Karpas-422 (cell line): ENCODE results near the gene RBM47. TPM values are rescaled to one million over a fixed set of nuclear protein-coding genes. Genes with fewer than 3 reads are reported as not detected.

Experiments used
- DNase-seq: peaks from one replicate; pipeline ENCODE4 v3.0.0-alpha.2; 2015
- H2AFZ ChIP-seq: fragments of 200-600 bp; sonication (generic); 2 replicates; pipeline ENCODE4 v1.6.1; 2014; ENCODE audit warnings: antibody characterized with exemption, low read length, mixed read lengths
- H3K27ac ChIP-seq: fragments of 200-600 bp; sonication (generic); 2 replicates; pipeline ENCODE4 v1.5.1; 2014; ENCODE audit warnings: mild to moderate bottlenecking, low read length, moderate library complexity
- H3K27me3 ChIP-seq: fragments of 200-600 bp; sonication (generic); 2 replicates; pipeline ENCODE4 v1.6.1; 2014; ENCODE audit warnings: low read length, mixed read lengths
- H3K36me3 ChIP-seq: fragments of 200-600 bp; sonication (generic); 2 replicates; pipeline ENCODE4 v1.6.1; 2014; ENCODE audit warnings: low read length, mixed read lengths; ENCODE audit not compliant: insufficient read depth
- H3K4me1 ChIP-seq: fragments of 200-600 bp; sonication (generic); 2 replicates; pipeline ENCODE4 v1.6.1; 2014; ENCODE audit warnings: mild to moderate bottlenecking, low read length, mixed read lengths
- H3K4me2 ChIP-seq: fragments of 200-600 bp; sonication (generic); 2 replicates; pipeline ENCODE4 v1.6.1; 2014; ENCODE audit warnings: low read length, low read depth, mild to moderate bottlenecking; ENCODE audit not compliant: poor library complexity, severe bottlenecking
- H3K4me3 ChIP-seq: fragments of 200-600 bp; sonication (generic); 2 replicates; pipeline ENCODE4 v1.5.1; 2014; ENCODE audit warnings: mild to moderate bottlenecking, antibody characterized with exemption, low read length, mixed read lengths
- H3K79me2 ChIP-seq: fragments of 200-600 bp; sonication (generic); 2 replicates; pipeline ENCODE4 v1.6.1; 2014; ENCODE audit warnings: mild to moderate bottlenecking, low read length, mixed read lengths
- H3K9ac ChIP-seq: fragments of 200-600 bp; sonication (generic); 2 replicates; pipeline ENCODE4 v1.6.0; 2014; ENCODE audit warnings: low read length
- H3K9me2 ChIP-seq: fragments of 200-600 bp; sonication (generic), shearing (Covaris generic); replicated peaks from 2 replicates; pipeline ENCODE4 v1.6.0; 2014; ENCODE audit warnings: mild to moderate bottlenecking, low read length, moderate library complexity; ENCODE audit not compliant: insufficient read depth
- H3K9me3 ChIP-seq: fragments of 300-700, 200-600 bp; sonication (generic); 2 replicates; pipeline ENCODE4 v1.6.1; 2014; ENCODE audit warnings: low read length, mixed read lengths
- H4K20me1 ChIP-seq: fragments of 200-600 bp; sonication (generic); 2 replicates; pipeline ENCODE4 v1.6.1; 2014; ENCODE audit warnings: mild to moderate bottlenecking, antibody characterized with exemption, low read length, low read depth; ENCODE audit not compliant: insufficient read depth
- total RNA-seq: library from RNA; depleted of rRNA; stranded (reverse); fragments of >200 nt; shearing (Covaris generic); gene quantifications from 2 replicates; pipeline ENCODE4 v1.2.3, GENCODE V29; 2014; ENCODE audit warnings: low replicate concordance

RBM47 gene
- total RNA-seq, 1 experiment from 2014 or later = not detected

- Histone ChIP-seq H3K27me3 (no peaks in the 10 kb centered on the region), H3K9ac (no peak overlapping the region), H3K79me2 (no peaks in the 10 kb centered on the region), H3K4me1 (no peaks in the 10 kb centered on the region), H3K9me2 (no peaks in the 10 kb centered on the region), H3K4me3 (no peak overlapping the region), H3K27ac (no peak overlapping the region), H3K36me3 (no peaks in the 10 kb centered on the region), H2AFZ (no peak overlapping the region), H3K4me2 (no peak overlapping the region), H3K9me3 (no peaks in the 10 kb centered on the region), H4K20me1 (no peaks in the 10 kb centered on the region)
- no peak for DNase-seq
These were observed 32.1 kb upstream of the RBM47 start for GRCh38 chr4:40661803-40662202.

- Histone ChIP-seq H3K9me2 (no peaks in the 10 kb centered on the region), H4K20me1 (no peaks in the 10 kb centered on the region), H3K36me3 (no peaks in the 10 kb centered on the region), H3K9ac (no peak overlapping the region), H3K27ac (no peak overlapping the region), H3K4me3 (no peak overlapping the region), H3K4me2 (no peak overlapping the region), H3K9me3 (no peaks in the 10 kb centered on the region), H3K79me2 (no peaks in the 10 kb centered on the region), H3K4me1 (peaks cover 3% of the 10 kb centered on the region; the same call in 1 of the 2 replicates), H2AFZ (no peak overlapping the region), H3K27me3 (no peaks in the 10 kb centered on the region)
- DNase-seq = no peak
These were observed 26.7 kb upstream of the RBM47 start for GRCh38 chr4:40656201-40656863.

- Histone ChIP-seq H3K27me3 (no peaks in the 10 kb centered on the region), H3K9me3 (no peaks in the 10 kb centered on the region), H3K9me2 (no peaks in the 10 kb centered on the region), H3K4me3 (no peak overlapping the region), H3K79me2 (no peaks in the 10 kb centered on the region), H3K27ac (no peak overlapping the region), H4K20me1 (no peaks in the 10 kb centered on the region), H3K36me3 (no peaks in the 10 kb centered on the region), H2AFZ (no peak overlapping the region), H3K9ac (no peak overlapping the region), H3K4me2 (no peak overlapping the region), H3K4me1 (peaks cover 3% of the 10 kb centered on the region; the same call in 1 of the 2 replicates)
- DNase-seq = no peak
These were observed 21.6 kb upstream of the RBM47 start for GRCh38 chr4:40651280-40651679.

- Histone ChIP-seq H3K9me2 (no peaks in the 10 kb centered on the region), H3K4me1 (no peaks in the 10 kb centered on the region), H3K79me2 (no peaks in the 10 kb centered on the region), H3K4me2 (no peak overlapping the region), H3K27ac (no peak overlapping the region), H2AFZ (no peak overlapping the region), H3K9me3 (no peaks in the 10 kb centered on the region), H3K27me3 (no peaks in the 10 kb centered on the region), H3K36me3 (no peaks in the 10 kb centered on the region), H4K20me1 (no peaks in the 10 kb centered on the region), H3K9ac (no peak overlapping the region), H3K4me3 (no peak overlapping the region)
- DNase-seq = no peak
These were observed 19.7 kb upstream of the RBM47 start for GRCh38 chr4:40649321-40649720.

- Histone ChIP-seq H3K9me2 (no peaks in the 10 kb centered on the region), H3K36me3 (no peaks in the 10 kb centered on the region), H3K79me2 (no peaks in the 10 kb centered on the region), H3K4me3 (no peak overlapping the region), H3K4me1 (no peaks in the 10 kb centered on the region), H2AFZ (no peak overlapping the region), H3K9me3 (no peaks in the 10 kb centered on the region), H3K27ac (no peak overlapping the region), H4K20me1 (no peaks in the 10 kb centered on the region), H3K4me2 (no peak overlapping the region), H3K9ac (no peak overlapping the region), H3K27me3 (no peaks in the 10 kb centered on the region)
- no peak for DNase-seq
These were observed 19.1 kb upstream of the RBM47 start for GRCh38 chr4:40648742-40649281.

GRCh38 chr4:40648131-40648530, 18.5 kb upstream of the RBM47 start:
- no peaks in the 10 kb centered on the region for H3K9me3 ChIP-seq
- no peaks in the 10 kb centered on the region for H3K79me2 ChIP-seq
- no peak overlapping the region for H3K4me3 ChIP-seq
- H4K20me1 ChIP-seq = no peaks in the 10 kb centered on the region
- H3K27ac ChIP-seq = no peak overlapping the region
- H3K9ac ChIP-seq = no peak overlapping the region
- no peak for DNase-seq
- no peak overlapping the region for H3K4me2 ChIP-seq
- H3K4me1 ChIP-seq = no peaks in the 10 kb centered on the region
- no peaks in the 10 kb centered on the region for H3K27me3 ChIP-seq
- no peaks in the 10 kb centered on the region for H3K36me3 ChIP-seq
- no peak overlapping the region for H2AFZ ChIP-seq
- no peaks in the 10 kb centered on the region for H3K9me2 ChIP-seq

- H3K4me1 ChIP-seq = no peaks in the 10 kb centered on the region
- no peaks in the 10 kb centered on the region for H4K20me1 ChIP-seq
- no peak overlapping the region for H2AFZ ChIP-seq
- H3K27ac ChIP-seq = no peak overlapping the region
- H3K4me2 ChIP-seq = no peak overlapping the region
- H3K27me3 ChIP-seq = no peaks in the 10 kb centered on the region
- H3K9ac ChIP-seq = no peak overlapping the region
- no peaks in the 10 kb centered on the region for H3K9me3 ChIP-seq
- no peak overlapping the region for H3K4me3 ChIP-seq
- DNase-seq = no peak
- no peaks in the 10 kb centered on the region for H3K36me3 ChIP-seq
- no peaks in the 10 kb centered on the region for H3K79me2 ChIP-seq
- no peaks in the 10 kb centered on the region for H3K9me2 ChIP-seq
These were observed 15.9 kb upstream of the RBM47 start for GRCh38 chr4:40645586-40645985.

- Histone ChIP-seq H3K9ac (no peak overlapping the region), H3K79me2 (no peaks in the 10 kb centered on the region), H3K4me3 (no peak overlapping the region), H3K4me2 (no peak overlapping the region), H4K20me1 (no peaks in the 10 kb centered on the region), H3K9me2 (no peaks in the 10 kb centered on the region), H2AFZ (no peak overlapping the region), H3K27ac (no peak overlapping the region), H3K27me3 (no peaks in the 10 kb centered on the region), H3K9me3 (no peaks in the 10 kb centered on the region), H3K36me3 (no peaks in the 10 kb centered on the region), H3K4me1 (peaks cover 12% of the 10 kb centered on the region)
- no peak for DNase-seq
These were observed 2.4 kb upstream of the RBM47 start for GRCh38 chr4:40632080-40632479.
